ENCODE data around the gene CTSE. TPM values are rescaled to one million over a fixed set of nuclear protein-coding genes. Genes with fewer than 3 reads are reported as not detected.

The CTSE gene
- total RNA-seq, 4 donors from 2014 or later, result 0.13 TPM; not detected in 3

DNA sequence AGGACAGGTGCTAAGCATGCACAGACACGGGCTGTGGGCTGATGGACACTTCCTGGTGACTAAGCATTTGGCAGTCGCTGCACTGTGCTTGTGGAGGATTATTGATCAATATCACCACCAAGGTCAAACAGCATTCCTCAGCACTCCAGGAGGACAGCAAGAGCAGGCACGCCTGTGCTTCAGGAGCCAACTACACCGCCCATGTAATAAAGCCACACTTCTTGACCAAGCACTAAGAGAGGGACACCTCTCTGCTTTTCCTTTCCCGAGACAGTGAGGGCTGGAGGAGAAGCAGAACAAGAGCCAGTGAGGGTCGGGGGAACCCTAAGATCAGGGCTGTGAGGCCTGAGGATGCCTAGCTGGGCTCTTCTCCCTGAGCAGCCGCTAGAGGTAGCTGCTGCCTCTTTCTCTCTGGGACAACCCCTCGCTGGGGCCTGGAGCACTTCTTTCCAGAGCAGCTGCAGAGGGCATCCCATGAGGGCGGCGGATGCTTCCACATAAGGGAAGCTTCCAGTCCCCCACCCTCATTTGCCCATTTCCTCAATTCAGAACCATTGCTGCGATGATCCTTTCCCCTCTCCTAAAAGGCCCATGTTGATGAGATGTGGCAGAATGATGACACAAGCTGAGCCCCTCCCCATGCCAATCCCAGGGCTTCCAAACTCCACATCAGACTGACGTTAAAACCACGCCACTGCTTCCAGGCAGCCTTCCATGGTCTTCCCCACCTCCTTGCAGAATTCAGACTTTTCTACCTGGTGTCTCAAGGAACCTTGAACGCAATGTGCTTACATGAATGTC is 39.6 kb downstream of the CTSE start:
- Histone ChIP-seq H3K27me3 (no peaks in the 10 kb centered on the region), H3K4me3 (no peak overlapping the region), H3K4me1 (peaks cover 3 to 25% (median 16%) of the 10 kb centered on the region in 4 donors), H3K9me3 (no peaks in the 10 kb centered on the region), H3K27ac (replicated peaks in 1 of 4) (no peak overlapping the region), H3K36me3 (peaks cover 0 to 2% (median 0%) of the 10 kb centered on the region in 4 donors)
- intact Hi-C loops (cut with DNase I), result loop anchor here (5.0 kb wide), 1 partner anchor 123 kb away; no protein-coding TSS in a partner anchor
- no peak for DNase-seq (ENCODE audit: extremely low spot score)
- no peak for TF ChIP-seq POLR2A (IDR thresholded peaks at IDR 0.05; ENCODE audit: low read depth)
- TF ChIP-seq, protein P1, sequence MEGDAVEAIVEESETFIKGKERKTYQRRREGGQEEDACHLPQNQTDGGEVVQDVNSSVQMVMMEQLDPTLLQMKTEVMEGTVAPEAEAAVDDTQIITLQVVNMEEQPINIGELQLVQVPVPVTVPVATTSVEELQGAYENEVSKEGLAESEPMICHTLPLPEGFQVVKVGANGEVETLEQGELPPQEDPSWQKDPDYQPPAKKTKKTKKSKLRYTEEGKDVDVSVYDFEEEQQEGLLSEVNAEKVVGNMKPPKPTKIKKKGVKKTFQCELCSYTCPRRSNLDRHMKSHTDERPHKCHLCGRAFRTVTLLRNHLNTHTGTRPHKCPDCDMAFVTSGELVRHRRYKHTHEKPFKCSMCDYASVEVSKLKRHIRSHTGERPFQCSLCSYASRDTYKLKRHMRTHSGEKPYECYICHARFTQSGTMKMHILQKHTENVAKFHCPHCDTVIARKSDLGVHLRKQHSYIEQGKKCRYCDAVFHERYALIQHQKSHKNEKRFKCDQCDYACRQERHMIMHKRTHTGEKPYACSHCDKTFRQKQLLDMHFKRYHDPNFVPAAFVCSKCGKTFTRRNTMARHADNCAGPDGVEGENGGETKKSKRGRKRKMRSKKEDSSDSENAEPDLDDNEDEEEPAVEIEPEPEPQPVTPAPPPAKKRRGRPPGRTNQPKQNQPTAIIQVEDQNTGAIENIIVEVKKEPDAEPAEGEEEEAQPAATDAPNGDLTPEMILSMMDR (IDR thresholded peaks at IDR 0.05), result peak; percentile 42 to 63 (median 56)
- WGBS, result 48% methylated on average over 14 of the region's 14 CpGs

DNA sequence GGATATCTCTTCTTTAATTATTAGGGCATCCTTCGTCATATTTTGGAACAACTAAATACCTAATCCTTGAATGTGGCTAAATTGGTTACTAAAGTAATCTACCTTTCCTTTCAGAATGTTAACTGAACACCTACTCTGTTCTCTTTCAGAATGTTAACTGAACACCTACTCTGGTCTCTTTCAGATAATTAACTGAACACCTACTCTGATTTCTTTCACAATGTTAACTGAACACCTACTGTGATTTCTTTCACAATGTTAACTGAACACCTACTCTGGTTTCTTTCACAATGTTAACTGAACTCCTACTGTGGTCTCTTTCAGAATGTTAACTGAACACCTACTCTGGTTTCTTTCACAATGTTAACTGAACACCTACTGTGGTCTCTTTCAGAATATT is 42.4 kb downstream of the CTSE start:
- DNase-seq (ENCODE audit: extremely low spot score), result no peak
- WGBS, result 96% methylated on average over 1 of the region's 1 CpG
- TF ChIP-seq POLR2A (IDR thresholded peaks at IDR 0.05; ENCODE audit: low read depth) (no peak), POLR2AphosphoS5 (IDR thresholded peaks at IDR 0.05) (no peak), EP300 (IDR thresholded peaks at IDR 0.05) (no peak)
- TF ChIP-seq, protein P1 (IDR thresholded peaks at IDR 0.05), result no peak
- Histone ChIP-seq H3K4me3 (no peak overlapping the region), H3K36me3 (peaks cover 0 to 2% (median 0%) of the 10 kb centered on the region in 4 donors), H3K27ac (replicated peaks in 1 of 4) (no peak overlapping the region), H3K4me1 (peaks cover under 1 to 19% (median 7%) of the 10 kb centered on the region in 4 donors), H3K27me3 (no peaks in the 10 kb centered on the region), H3K9me3 (no peaks in the 10 kb centered on the region)
- intact Hi-C loops (cut with DNase I), result loop anchor here (5.0 kb wide), 1 partner anchor 126 kb away; no protein-coding TSS in a partner anchor

DNA sequence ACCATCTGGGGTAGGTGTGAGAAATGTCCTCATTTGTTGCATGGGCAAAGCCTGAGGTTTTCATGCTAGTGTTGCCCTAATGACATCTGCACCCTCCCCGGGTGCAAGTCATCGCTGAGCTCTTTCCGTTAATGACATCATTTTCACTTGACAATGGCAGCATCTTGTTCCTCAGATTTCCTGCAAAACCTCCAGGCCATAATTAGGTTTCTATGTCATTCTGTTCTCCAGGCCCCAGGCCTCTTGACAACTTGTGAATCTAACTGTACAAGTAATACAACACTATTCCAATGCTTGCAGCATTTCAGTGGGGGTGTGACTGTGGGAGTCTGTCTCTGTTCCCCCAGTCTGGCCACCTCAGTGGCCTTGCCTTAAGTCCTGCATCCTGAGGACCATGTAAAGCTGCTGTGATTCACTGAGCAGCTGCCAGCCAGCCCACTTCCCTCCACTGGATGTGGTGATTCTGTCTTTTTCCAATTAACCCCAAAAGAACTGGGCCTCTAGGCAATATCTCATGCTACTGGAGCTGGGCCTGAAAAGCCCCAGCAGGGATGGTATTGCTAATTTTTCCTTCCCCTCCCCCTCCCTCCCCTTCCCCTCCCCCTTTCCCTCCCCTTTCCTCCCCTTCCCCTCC is 43.3 kb downstream of the CTSE start:
- WGBS, result 61% methylated on average over 3 of the region's 3 CpGs
- intact Hi-C loops (cut with DNase I), result loop anchor here (5.0 kb wide), 1 partner anchor 127 kb away; no protein-coding TSS in a partner anchor
- TF ChIP-seq POLR2AphosphoS5 (IDR thresholded peaks at IDR 0.05), result no peak
- no peak for TF ChIP-seq POLR2A (IDR thresholded peaks at IDR 0.05; ENCODE audit: low read depth)
- TF ChIP-seq, protein P1 (IDR thresholded peaks at IDR 0.05), result no peak
- Histone ChIP-seq H3K9me3 (no peaks in the 10 kb centered on the region), H3K36me3 (peaks cover 0 to 2% (median 0%) of the 10 kb centered on the region in 4 donors), H3K27me3 (peaks cover 0 to 5% (median 0%) of the 10 kb centered on the region in 4 donors), H3K27ac (replicated peaks in 1 of 4) (no peak overlapping the region), H3K4me3 (no peak overlapping the region), H3K4me1 (peaks cover 0 to 16% (median 11%) of the 10 kb centered on the region in 4 donors)
- no peak for DNase-seq (ENCODE audit: extremely low spot score)

DNA sequence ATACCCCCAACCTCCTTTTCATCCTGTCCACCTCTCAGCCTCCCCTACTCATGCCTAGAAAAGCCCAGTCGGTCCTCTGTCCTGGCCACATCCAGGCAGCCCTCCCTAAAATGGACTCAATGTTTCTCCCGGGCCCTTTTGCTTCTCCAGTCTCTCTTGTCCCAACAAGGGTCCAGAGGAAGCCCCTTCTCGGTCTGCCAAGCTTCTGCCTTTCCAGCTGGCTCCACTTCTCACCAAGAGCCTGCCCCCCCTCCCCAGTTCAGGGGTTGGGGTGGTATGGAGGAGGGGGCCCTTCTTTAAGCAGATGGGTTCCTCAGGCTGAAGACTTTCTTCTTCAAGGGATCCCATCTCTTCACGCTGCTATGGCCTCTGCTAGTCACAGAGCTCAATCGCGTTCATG is 44.4 kb downstream of the CTSE start:
- no peak for DNase-seq (ENCODE audit: extremely low spot score)
- H3K4me1 ChIP-seq, result peaks cover 0 to 19% (median 6%) of the 10 kb centered on the region in 4 donors
- 85% methylated on average over 6 of the region's 6 CpGs for WGBS
- no peak overlapping the region for H3K4me3 ChIP-seq
- intact Hi-C loops (cut with DNase I), result loop anchor here (5.0 kb wide), 1 partner anchor 387 kb away; no protein-coding TSS in a partner anchor
- TF ChIP-seq POLR2AphosphoS5 (IDR thresholded peaks at IDR 0.05) (no peak), EP300 (IDR thresholded peaks at IDR 0.05) (no peak), POLR2A (IDR thresholded peaks at IDR 0.05; ENCODE audit: low read depth) (no peak)
- TF ChIP-seq, protein P1 (IDR thresholded peaks at IDR 0.05), result no peak
- peaks cover 0 to 2% (median 0%) of the 10 kb centered on the region in 4 donors for H3K36me3 ChIP-seq
- H3K27ac ChIP-seq (replicated peaks in 1 of 4), result no peak overlapping the region
- no peaks in the 10 kb centered on the region for H3K9me3 ChIP-seq
- H3K27me3 ChIP-seq, result peaks cover 0 to 5% (median 0%) of the 10 kb centered on the region in 4 donors

Data from esophagus muscularis mucosa (tissue), 4 donors.